Peyer's patch (tissue), 4 donors: ENCODE data around the gene PATE3.

Experiments
- POLR2A ChIP-seq, 2 donors: fragments of 450-650 bp; IDR thresholded peaks; one replicate each; pipeline ENCODE4 v1.5.1; 2017; ENCODE audit warnings: antibody characterized with exemption in 2 of 2, mild to moderate bottlenecking in 2 of 2, moderate library complexity in 2 of 2
- TF ChIP-seq, protein P1 (sequence below), 6 experiments: fragments of 450-650 bp in 4 of 6; fragments of 200-600 bp in 2 of 6; sonication (generic) in 1 of 6; IDR thresholded peaks; one replicate each; pipeline ENCODE4 v1.5.1; 2017 to 2019; ENCODE audit warnings: antibody characterized with exemption in 6 of 6, mild to moderate bottlenecking in 3 of 6, moderate library complexity in 1 of 6

DNA sequence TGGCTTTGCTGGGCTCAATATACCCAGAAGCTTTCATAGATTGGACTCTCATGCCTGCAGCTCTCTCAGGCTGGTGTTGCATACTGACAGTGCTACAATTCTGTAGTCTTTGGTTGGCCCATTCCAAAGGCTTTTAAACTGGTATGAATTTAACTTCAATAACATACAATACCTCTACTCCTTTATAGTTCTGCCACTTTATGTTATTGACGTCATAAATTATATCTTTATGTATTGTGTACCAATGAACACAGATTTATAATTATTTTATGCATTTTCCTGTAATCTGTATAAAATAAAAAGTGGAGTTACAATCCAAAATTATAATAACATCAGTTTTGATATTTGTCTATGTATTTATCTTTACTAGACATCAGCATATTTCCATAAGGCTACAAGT, 25.5 kb upstream of the PATE3 start:
- TF ChIP-seq, protein P1, sequence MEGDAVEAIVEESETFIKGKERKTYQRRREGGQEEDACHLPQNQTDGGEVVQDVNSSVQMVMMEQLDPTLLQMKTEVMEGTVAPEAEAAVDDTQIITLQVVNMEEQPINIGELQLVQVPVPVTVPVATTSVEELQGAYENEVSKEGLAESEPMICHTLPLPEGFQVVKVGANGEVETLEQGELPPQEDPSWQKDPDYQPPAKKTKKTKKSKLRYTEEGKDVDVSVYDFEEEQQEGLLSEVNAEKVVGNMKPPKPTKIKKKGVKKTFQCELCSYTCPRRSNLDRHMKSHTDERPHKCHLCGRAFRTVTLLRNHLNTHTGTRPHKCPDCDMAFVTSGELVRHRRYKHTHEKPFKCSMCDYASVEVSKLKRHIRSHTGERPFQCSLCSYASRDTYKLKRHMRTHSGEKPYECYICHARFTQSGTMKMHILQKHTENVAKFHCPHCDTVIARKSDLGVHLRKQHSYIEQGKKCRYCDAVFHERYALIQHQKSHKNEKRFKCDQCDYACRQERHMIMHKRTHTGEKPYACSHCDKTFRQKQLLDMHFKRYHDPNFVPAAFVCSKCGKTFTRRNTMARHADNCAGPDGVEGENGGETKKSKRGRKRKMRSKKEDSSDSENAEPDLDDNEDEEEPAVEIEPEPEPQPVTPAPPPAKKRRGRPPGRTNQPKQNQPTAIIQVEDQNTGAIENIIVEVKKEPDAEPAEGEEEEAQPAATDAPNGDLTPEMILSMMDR (IDR thresholded peaks at IDR 0.05): no peak
- TF ChIP-seq POLR2A (IDR thresholded peaks at IDR 0.05): no peak
